SK-N-SH treated with all-trans-retinoic acid at 6 μM for 48 hours (cell line): ENCODE results near the gene BIN1.

ENCODE experiments used
- CSDC2 ChIP-seq: fragments of 250-450 bp; sonication (Bioruptor Pico); IDR thresholded peaks from 2 replicates; pipeline ENCODE4 v1.5.0; 2020; ENCODE audit warnings: mild to moderate bottlenecking, moderate library complexity
- ESRRG ChIP-seq: fragments of 250-450 bp; sonication (Bioruptor Pico); IDR thresholded peaks from 2 replicates; pipeline ENCODE4 v1.6.1; 2021; ENCODE audit warnings: mild to moderate bottlenecking
- GLIS3 ChIP-seq: fragments of 250-450 bp; sonication (Bioruptor Pico); IDR thresholded peaks from 2 replicates; pipeline ENCODE4 v1.5.0; 2020; ENCODE audit warnings: mild to moderate bottlenecking, moderate library complexity
- ZFP30 ChIP-seq: fragments of 450-650 bp; formaldehyde crosslinking; IDR thresholded peaks from 2 replicates; pipeline ENCODE4 v1.5.0; 2022; ENCODE audit warnings: mild to moderate bottlenecking, moderate library complexity
- ZNF70 ChIP-seq: fragments of 450-650 bp; formaldehyde crosslinking; IDR thresholded peaks from 2 replicates; pipeline ENCODE4 v1.5.0; 2020; ENCODE audit warnings: mild to moderate bottlenecking, moderate library complexity
- TF ChIP-seq, protein P1 (sequence below): fragments of 250-450 bp; sonication (Bioruptor Pico); IDR thresholded peaks from 2 replicates; pipeline ENCODE4 v1.5.1; 2020; ENCODE audit warnings: low read depth, mild to moderate bottlenecking, moderate library complexity

- TF ChIP-seq ESRRG (CRISPR knock-in tag) (no peak), ZNF70 (CRISPR knock-in tag) (no peak), GLIS3 (CRISPR knock-in tag) (no peak), ZFP30 (CRISPR knock-in tag) (no peak), CSDC2 (CRISPR knock-in tag) (no peak)
- TF ChIP-seq, protein P1, sequence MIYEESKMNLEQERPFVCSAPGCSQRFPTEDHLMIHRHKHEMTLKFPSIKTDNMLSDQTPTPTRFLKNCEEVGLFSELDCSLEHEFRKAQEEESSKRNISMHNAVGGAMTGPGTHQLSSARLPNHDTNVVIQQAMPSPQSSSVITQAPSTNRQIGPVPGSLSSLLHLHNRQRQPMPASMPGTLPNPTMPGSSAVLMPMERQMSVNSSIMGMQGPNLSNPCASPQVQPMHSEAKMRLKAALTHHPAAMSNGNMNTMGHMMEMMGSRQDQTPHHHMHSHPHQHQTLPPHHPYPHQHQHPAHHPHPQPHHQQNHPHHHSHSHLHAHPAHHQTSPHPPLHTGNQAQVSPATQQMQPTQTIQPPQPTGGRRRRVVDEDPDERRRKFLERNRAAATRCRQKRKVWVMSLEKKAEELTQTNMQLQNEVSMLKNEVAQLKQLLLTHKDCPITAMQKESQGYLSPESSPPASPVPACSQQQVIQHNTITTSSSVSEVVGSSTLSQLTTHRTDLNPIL (CRISPR knock-in tag): no peak
These were observed 62.7 kb downstream of the BIN1 start for GRCh38 chr2:127044165-127044718.
